ENCODE results near the gene ABCG8.

- no peak for TF ChIP-seq CEBPB (IDR thresholded peaks at IDR 0.05)
- TF ChIP-seq REST (IDR thresholded peaks at IDR 0.05; ENCODE audit: low read depth) = no peak
- no peak for TF ChIP-seq TEAD4 (IDR thresholded peaks at IDR 0.05)
- TF ChIP-seq TAF1 (IDR thresholded peaks at IDR 0.05; ENCODE audit: low read depth) = no peak
- no peak for TF ChIP-seq CREB1 (IDR thresholded peaks at IDR 0.05; ENCODE audit: low read depth)
- TF ChIP-seq MAX (IDR thresholded peaks at IDR 0.05) = no peak
- no peak for TF ChIP-seq EP300 (IDR thresholded peaks at IDR 0.05; ENCODE audit: borderline replicate concordance)
- TF ChIP-seq RAD21 (IDR thresholded peaks at IDR 0.05; ENCODE audit: low read depth) = no peak
Measured at GRCh38 chr2:43885132-43885632, 46.4 kb downstream of the ABCG8 start.

Data from Ishikawa (cell line).